ENCODE measurements around the gene PEX7.
"Not testable (repeated sequence)": the region's sequence is repeated elsewhere in the genome, so short reads cannot be mapped to it uniquely, and the experiment has no call there.

The PEX7 gene

GRCh38 chr6:136956590-136957544 is 134.5 kb downstream of the PEX7 start:
- peak; percentile 41 for DNase-seq

GRCh38 chr6:136958168-136958567 is 135.8 kb downstream of the PEX7 start:
- no peak for DNase-seq

DNA sequence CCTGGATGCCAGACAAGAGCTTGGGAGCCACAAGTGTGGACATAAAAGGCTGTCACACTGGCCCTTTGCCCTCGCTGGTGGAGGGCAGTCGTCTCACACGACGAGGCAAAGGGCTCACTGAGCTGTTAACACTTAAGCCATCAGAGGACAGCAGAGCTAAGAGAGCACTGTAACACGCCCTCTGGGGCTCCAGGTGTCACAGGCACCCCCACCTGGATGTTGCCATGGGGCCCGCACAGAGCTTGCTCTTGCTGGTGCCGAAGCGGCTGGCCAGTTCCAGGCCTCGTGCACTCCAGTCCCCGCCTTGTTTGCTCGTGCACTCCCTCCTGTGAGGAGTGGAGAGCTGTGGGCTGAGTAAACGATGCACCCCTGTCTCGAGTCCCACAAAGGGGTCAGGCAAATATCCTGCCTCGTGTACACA is 137.1 kb downstream of the PEX7 start:
- peak; percentile 48 for DNase-seq

DNA sequence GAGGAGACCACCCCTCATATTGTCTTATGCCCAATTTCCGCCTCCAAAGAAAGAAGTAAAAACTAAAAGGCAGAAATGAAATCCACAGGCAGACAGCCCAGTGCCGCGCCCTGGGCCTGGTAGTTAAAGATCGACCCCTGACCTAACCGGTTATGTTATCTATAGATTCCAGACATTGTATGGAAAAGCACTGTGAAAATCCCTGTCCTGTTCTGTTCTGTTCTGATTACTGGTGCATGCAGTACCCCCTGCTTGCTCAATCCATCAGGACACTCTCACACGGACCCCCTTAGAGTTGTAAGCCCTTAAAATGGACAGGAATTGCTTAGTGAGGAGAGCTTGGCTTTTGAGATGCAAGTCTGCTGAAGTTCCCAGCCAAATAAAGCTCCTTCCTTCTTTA is 137.5 kb downstream of the PEX7 start:
- DNase-seq = not testable (repeated sequence)

GRCh38 chr6:136960781-136961180 is 138.4 kb downstream of the PEX7 start:
- DNase-seq = no peak

GRCh38 chr6:136961848-136962247 is 139.5 kb downstream of the PEX7 start:
- peak; percentile 36 for DNase-seq

GRCh38 chr6:136962661-136963060 is 140.3 kb downstream of the PEX7 start:
- peak; percentile 54 for DNase-seq

GRCh38 chr6:136963259-136963658 is 140.9 kb downstream of the PEX7 start:
- DNase-seq = peak; percentile 19

Measured in NCI-H510A treated with DMSO at 0.1 percent for 48 hours (cell line).